ENCODE data around the gene PPIE. TPM values are rescaled to one million over a fixed set of nuclear protein-coding genes. Genes with fewer than 3 reads are reported as not detected.
"Not testable (repeated sequence)": the region's sequence is repeated elsewhere in the genome, so short reads cannot be mapped to it uniquely, and the experiment has no call there.

PPIE gene
- total RNA-seq, 1 experiment from 2014 or later, result 62.8 TPM

- BruUV-seq (replicated peaks); H3K4me1 ChIP-seq (ENCODE audit: insufficient read depth, low read length, poor library complexity, severe bottlenecking); H3K27ac ChIP-seq (ENCODE audit: low read depth, low read length, poor library complexity, severe bottlenecking); H3K27me3 ChIP-seq (replicated peaks; ENCODE audit: insufficient read depth, low read depth, low read length, poor library complexity); H3K36me3 ChIP-seq (ENCODE audit: insufficient read depth, low read length, poor library complexity, severe bottlenecking); intact Hi-C loops (cut with micrococcal nuclease; ENCODE audit: unreplicated experiment); CTCF ChIA-PET; POLR2A ChIA-PET (ENCODE audit: low non-redundant PET); DNase-seq (ENCODE audit: low spot score); H3K9me3 ChIP-seq (ENCODE audit: low read depth, low read length, poor library complexity, severe bottlenecking); H3K4me3 ChIP-seq (ENCODE audit: low read depth, low read length, poor library complexity, severe bottlenecking): not testable (repeated sequence)
These were observed 32.4 kb downstream of the PPIE start, which contains the start of gene OXCT2 for GRCh38 chr1:39771022-39771532. Gene OXCT2, minus strand, starts transcription at chr1:39771348. Its CDS starts 93 bp downstream, at chr1:39771255.

- DNase-seq (ENCODE audit: low spot score); H3K36me3 ChIP-seq (ENCODE audit: insufficient read depth, low read length, poor library complexity, severe bottlenecking); H3K27me3 ChIP-seq (replicated peaks; ENCODE audit: insufficient read depth, low read depth, low read length, poor library complexity); CTCF ChIA-PET; H3K4me3 ChIP-seq (ENCODE audit: low read depth, low read length, poor library complexity, severe bottlenecking); POLR2A ChIA-PET (ENCODE audit: low non-redundant PET); H3K27ac ChIP-seq (ENCODE audit: low read depth, low read length, poor library complexity, severe bottlenecking); intact Hi-C loops (cut with micrococcal nuclease; ENCODE audit: unreplicated experiment); BruUV-seq (replicated peaks); H3K9me3 ChIP-seq (ENCODE audit: low read depth, low read length, poor library complexity, severe bottlenecking); H3K4me1 ChIP-seq (ENCODE audit: insufficient read depth, low read length, poor library complexity, severe bottlenecking): not testable (repeated sequence)
These were observed 34.8 kb downstream of the PPIE start for GRCh38 chr1:39773369-39773979.

GRCh38 chr1:39775141-39775540 is 36.5 kb downstream of the PPIE start:
- H3K27me3 ChIP-seq (replicated peaks; ENCODE audit: insufficient read depth, low read depth, low read length, poor library complexity); H3K36me3 ChIP-seq (ENCODE audit: insufficient read depth, low read length, poor library complexity, severe bottlenecking); DNase-seq (ENCODE audit: low spot score); H3K27ac ChIP-seq (ENCODE audit: low read depth, low read length, poor library complexity, severe bottlenecking); POLR2A ChIA-PET (ENCODE audit: low non-redundant PET); H3K9me3 ChIP-seq (ENCODE audit: low read depth, low read length, poor library complexity, severe bottlenecking); BruUV-seq (replicated peaks); H3K4me1 ChIP-seq (ENCODE audit: insufficient read depth, low read length, poor library complexity, severe bottlenecking); CTCF ChIA-PET; intact Hi-C loops (cut with micrococcal nuclease; ENCODE audit: unreplicated experiment); H3K4me3 ChIP-seq (ENCODE audit: low read depth, low read length, poor library complexity, severe bottlenecking): not testable (repeated sequence)

- CTCF ChIA-PET; H3K27ac ChIP-seq (ENCODE audit: low read depth, low read length, poor library complexity, severe bottlenecking); H3K4me1 ChIP-seq (ENCODE audit: insufficient read depth, low read length, poor library complexity, severe bottlenecking); BruUV-seq (replicated peaks); H3K36me3 ChIP-seq (ENCODE audit: insufficient read depth, low read length, poor library complexity, severe bottlenecking); H3K4me3 ChIP-seq (ENCODE audit: low read depth, low read length, poor library complexity, severe bottlenecking); POLR2A ChIA-PET (ENCODE audit: low non-redundant PET); intact Hi-C loops (cut with micrococcal nuclease; ENCODE audit: unreplicated experiment); DNase-seq (ENCODE audit: low spot score); H3K9me3 ChIP-seq (ENCODE audit: low read depth, low read length, poor library complexity, severe bottlenecking); H3K27me3 ChIP-seq (replicated peaks; ENCODE audit: insufficient read depth, low read depth, low read length, poor library complexity): not testable (repeated sequence)
These were observed 37.2 kb downstream of the PPIE start for GRCh38 chr1:39775676-39776399.

- no TSS peak for BruUV-seq (replicated peaks)
- H3K9me3 ChIP-seq (ENCODE audit: low read depth, low read length, poor library complexity, severe bottlenecking), result no peaks in the 10 kb centered on the region
- H3K4me3 ChIP-seq (ENCODE audit: low read depth, low read length, poor library complexity, severe bottlenecking), result no peak overlapping the region
- TF ChIP-seq CTCF (conservative IDR thresholded peaks at IDR 0.05; ENCODE audit: low read depth, low read length), result no peak
- TF ChIP-seq EZH2 (IDR thresholded peaks at IDR 0.05; ENCODE audit: borderline replicate concordance, low read depth, low read length, poor library complexity, severe bottlenecking), result no peak
- ChIA-PET CTCF (no interaction called here), POLR2A (ENCODE audit: low non-redundant PET) (no interaction called here)
- H3K36me3 ChIP-seq (ENCODE audit: insufficient read depth, low read length, poor library complexity, severe bottlenecking), result no peaks in the 10 kb centered on the region
- H3K27me3 ChIP-seq (replicated peaks; ENCODE audit: insufficient read depth, low read depth, low read length, poor library complexity), result no peaks in the 10 kb centered on the region
- H3K4me1 ChIP-seq (ENCODE audit: insufficient read depth, low read length, poor library complexity, severe bottlenecking), result no peaks in the 10 kb centered on the region
- DNase-seq (ENCODE audit: low spot score), result no peak
- intact Hi-C loops (cut with micrococcal nuclease; ENCODE audit: unreplicated experiment), result no loop called here
- no peak overlapping the region for H3K27ac ChIP-seq (ENCODE audit: low read depth, low read length, poor library complexity, severe bottlenecking)
These were observed 37.7 kb downstream of the PPIE start for GRCh38 chr1:39776400-39776713.
